ENCODE data around the gene SLC26A3. TPM values are rescaled to one million over a fixed set of nuclear protein-coding genes. Genes with fewer than 3 reads are reported as not detected.

The SLC26A3 gene
- total and polyA plus RNA-seq, 10 of the 15 experiments (the other 5 are each of a cell fraction or from before 2014, with no cell fraction given) = 0.46 TPM; not detected in 9

DNA sequence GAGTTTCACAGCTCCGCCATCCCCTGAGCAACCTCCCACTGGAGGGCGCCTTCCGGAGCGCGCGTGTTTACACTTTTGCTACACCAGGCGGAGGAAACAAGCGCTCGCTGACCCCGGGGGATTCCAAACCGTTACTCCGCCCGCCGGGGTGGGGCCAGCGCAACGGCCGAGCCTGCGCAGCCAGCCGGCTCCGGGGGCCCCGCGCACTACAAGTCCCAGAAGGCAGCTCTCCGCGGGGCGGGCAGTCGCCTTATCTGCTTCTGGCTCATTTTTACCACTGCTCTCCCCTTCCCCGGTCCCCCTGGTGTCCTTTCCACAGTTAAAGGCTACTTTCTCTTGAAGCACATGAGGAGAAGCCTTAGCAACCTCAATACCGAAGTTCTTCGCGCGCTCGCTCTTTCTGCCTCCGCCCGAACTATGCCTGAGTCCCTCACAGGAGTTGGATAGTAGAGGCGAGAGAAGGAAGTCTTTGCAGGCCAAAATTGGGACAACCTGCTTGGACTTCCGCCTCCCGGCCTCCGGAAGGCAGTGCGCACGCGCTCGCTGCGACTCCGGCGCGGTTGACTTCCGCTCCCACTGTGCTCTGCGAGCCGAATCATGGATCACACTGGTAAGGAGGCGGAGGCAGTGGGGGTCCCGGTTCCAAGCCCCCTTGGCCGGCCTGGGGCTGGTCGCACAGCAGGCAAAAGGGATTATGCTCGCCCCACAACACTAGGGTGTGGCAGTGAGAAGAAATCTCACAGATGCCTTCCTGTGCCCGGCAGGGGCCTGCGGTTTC, 59.3 kb downstream of the SLC26A3 start, which contains the start of gene CBLL1 (continued):
- TF ChIP-seq, protein P1, sequence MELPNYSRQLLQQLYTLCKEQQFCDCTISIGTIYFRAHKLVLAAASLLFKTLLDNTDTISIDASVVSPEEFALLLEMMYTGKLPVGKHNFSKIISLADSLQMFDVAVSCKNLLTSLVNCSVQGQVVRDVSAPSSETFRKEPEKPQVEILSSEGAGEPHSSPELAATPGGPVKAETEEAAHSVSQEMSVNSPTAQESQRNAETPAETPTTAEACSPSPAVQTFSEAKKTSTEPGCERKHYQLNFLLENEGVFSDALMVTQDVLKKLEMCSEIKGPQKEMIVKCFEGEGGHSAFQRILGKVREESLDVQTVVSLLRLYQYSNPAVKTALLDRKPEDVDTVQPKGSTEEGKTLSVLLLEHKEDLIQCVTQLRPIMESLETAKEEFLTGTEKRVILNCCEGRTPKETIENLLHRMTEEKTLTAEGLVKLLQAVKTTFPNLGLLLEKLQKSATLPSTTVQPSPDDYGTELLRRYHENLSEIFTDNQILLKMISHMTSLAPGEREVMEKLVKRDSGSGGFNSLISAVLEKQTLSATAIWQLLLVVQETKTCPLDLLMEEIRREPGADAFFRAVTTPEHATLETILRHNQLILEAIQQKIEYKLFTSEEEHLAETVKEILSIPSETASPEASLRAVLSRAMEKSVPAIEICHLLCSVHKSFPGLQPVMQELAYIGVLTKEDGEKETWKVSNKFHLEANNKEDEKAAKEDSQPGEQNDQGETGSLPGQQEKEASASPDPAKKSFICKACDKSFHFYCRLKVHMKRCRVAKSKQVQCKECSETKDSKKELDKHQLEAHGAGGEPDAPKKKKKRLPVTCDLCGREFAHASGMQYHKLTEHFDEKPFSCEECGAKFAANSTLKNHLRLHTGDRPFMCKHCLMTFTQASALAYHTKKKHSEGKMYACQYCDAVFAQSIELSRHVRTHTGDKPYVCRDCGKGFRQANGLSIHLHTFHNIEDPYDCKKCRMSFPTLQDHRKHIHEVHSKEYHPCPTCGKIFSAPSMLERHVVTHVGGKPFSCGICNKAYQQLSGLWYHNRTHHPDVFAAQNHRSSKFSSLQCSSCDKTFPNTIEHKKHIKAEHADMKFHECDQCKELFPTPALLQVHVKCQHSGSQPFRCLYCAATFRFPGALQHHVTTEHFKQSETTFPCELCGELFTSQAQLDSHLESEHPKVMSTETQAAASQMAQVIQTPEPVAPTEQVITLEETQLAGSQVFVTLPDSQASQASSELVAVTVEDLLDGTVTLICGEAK (IDR thresholded peaks at IDR 0.05; ENCODE audit: borderline replicate concordance) = peak; percentile 91
- no peak for TF ChIP-seq RB1 (IDR thresholded peaks at IDR 0.05; ENCODE audit: borderline replicate concordance)
- 0 out of 2 replicates have a peak, but pooled peaks have one; percentile 18 for TF ChIP-seq HDGF (IDR thresholded peaks at IDR 0.05)
- no peak; a peak in 1 of 4 replicates for TF ChIP-seq ETV6 (conservative IDR thresholded peaks at IDR 0.05 in 1 of 2, IDR thresholded peaks at IDR 0.05 in 1 of 2; ENCODE audit: borderline replicate concordance in 1 of 2, low read depth in 1 of 2)
- TF ChIP-seq HDAC2 (IDR thresholded peaks at IDR 0.05) = no peak
- TF ChIP-seq, protein P2, sequence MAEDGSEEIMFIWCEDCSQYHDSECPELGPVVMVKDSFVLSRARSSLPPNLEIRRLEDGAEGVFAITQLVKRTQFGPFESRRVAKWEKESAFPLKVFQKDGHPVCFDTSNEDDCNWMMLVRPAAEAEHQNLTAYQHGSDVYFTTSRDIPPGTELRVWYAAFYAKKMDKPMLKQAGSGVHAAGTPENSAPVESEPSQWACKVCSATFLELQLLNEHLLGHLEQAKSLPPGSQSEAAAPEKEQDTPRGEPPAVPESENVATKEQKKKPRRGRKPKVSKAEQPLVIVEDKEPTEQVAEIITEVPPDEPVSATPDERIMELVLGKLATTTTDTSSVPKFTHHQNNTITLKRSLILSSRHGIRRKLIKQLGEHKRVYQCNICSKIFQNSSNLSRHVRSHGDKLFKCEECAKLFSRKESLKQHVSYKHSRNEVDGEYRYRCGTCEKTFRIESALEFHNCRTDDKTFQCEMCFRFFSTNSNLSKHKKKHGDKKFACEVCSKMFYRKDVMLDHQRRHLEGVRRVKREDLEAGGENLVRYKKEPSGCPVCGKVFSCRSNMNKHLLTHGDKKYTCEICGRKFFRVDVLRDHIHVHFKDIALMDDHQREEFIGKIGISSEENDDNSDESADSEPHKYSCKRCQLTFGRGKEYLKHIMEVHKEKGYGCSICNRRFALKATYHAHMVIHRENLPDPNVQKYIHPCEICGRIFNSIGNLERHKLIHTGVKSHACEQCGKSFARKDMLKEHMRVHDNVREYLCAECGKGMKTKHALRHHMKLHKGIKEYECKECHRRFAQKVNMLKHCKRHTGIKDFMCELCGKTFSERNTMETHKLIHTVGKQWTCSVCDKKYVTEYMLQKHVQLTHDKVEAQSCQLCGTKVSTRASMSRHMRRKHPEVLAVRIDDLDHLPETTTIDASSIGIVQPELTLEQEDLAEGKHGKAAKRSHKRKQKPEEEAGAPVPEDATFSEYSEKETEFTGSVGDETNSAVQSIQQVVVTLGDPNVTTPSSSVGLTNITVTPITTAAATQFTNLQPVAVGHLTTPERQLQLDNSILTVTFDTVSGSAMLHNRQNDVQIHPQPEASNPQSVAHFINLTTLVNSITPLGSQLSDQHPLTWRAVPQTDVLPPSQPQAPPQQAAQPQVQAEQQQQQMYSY (CRISPR knock-in tag; IDR thresholded peaks at IDR 0.05) = no peak
- TF ChIP-seq, protein P3, sequence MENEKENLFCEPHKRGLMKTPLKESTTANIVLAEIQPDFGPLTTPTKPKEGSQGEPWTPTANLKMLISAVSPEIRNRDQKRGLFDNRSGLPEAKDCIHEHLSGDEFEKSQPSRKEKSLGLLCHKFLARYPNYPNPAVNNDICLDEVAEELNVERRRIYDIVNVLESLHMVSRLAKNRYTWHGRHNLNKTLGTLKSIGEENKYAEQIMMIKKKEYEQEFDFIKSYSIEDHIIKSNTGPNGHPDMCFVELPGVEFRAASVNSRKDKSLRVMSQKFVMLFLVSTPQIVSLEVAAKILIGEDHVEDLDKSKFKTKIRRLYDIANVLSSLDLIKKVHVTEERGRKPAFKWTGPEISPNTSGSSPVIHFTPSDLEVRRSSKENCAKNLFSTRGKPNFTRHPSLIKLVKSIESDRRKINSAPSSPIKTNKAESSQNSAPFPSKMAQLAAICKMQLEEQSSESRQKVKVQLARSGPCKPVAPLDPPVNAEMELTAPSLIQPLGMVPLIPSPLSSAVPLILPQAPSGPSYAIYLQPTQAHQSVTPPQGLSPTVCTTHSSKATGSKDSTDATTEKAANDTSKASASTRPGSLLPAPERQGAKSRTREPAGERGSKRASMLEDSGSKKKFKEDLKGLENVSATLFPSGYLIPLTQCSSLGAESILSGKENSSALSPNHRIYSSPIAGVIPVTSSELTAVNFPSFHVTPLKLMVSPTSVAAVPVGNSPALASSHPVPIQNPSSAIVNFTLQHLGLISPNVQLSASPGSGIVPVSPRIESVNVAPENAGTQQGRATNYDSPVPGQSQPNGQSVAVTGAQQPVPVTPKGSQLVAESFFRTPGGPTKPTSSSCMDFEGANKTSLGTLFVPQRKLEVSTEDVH (IDR thresholded peaks at IDR 0.05; ENCODE audit: low read depth, partially characterized antibody) = no peak
- TF ChIP-seq ZNF217 (IDR thresholded peaks at IDR 0.05) = no peak
- TF ChIP-seq NR2F1 (conservative IDR thresholded peaks at IDR 0.05) = no peak; the same call in 1 of the 2 replicates
- TF ChIP-seq, protein P4, sequence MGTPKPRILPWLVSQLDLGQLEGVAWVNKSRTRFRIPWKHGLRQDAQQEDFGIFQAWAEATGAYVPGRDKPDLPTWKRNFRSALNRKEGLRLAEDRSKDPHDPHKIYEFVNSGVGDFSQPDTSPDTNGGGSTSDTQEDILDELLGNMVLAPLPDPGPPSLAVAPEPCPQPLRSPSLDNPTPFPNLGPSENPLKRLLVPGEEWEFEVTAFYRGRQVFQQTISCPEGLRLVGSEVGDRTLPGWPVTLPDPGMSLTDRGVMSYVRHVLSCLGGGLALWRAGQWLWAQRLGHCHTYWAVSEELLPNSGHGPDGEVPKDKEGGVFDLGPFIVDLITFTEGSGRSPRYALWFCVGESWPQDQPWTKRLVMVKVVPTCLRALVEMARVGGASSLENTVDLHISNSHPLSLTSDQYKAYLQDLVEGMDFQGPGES (IDR thresholded peaks at IDR 0.05) = no peak
- TF ChIP-seq BHLHE40 (IDR thresholded peaks at IDR 0.05; ENCODE audit: borderline replicate concordance in 1 of 2, low read depth in 2 of 2, low read length in 1 of 2) = peak; percentile 29 to 32; a peak in 2 of 4 replicates
- TF ChIP-seq, protein P5, sequence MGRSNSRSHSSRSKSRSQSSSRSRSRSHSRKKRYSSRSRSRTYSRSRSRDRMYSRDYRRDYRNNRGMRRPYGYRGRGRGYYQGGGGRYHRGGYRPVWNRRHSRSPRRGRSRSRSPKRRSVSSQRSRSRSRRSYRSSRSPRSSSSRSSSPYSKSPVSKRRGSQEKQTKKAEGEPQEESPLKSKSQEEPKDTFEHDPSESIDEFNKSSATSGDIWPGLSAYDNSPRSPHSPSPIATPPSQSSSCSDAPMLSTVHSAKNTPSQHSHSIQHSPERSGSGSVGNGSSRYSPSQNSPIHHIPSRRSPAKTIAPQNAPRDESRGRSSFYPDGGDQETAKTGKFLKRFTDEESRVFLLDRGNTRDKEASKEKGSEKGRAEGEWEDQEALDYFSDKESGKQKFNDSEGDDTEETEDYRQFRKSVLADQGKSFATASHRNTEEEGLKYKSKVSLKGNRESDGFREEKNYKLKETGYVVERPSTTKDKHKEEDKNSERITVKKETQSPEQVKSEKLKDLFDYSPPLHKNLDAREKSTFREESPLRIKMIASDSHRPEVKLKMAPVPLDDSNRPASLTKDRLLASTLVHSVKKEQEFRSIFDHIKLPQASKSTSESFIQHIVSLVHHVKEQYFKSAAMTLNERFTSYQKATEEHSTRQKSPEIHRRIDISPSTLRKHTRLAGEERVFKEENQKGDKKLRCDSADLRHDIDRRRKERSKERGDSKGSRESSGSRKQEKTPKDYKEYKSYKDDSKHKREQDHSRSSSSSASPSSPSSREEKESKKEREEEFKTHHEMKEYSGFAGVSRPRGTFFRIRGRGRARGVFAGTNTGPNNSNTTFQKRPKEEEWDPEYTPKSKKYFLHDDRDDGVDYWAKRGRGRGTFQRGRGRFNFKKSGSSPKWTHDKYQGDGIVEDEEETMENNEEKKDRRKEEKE (IDR thresholded peaks at IDR 0.05) = no peak
- TF ChIP-seq IRF4 (IDR thresholded peaks at IDR 0.05; ENCODE audit: low read depth, low read length) = no peak

All from GM12878 (cell line).